ENCODE measurements around the gene EGFLAM.

EGFLAM gene

GRCh38 chr5:38450627-38451026 is 192.3 kb downstream of the EGFLAM start:
- Mint-ChIP-seq H3K4me3 (no peak overlapping the region), H3K4me1 (peaks cover 24% of the 10 kb centered on the region), H3K27me3 (peaks cover 92% of the 10 kb centered on the region), H3K27ac (no peak overlapping the region), H3K9me3 (no peaks in the 10 kb centered on the region)
- DNase-seq = no peak
- ATAC-seq = no peak

DNA sequence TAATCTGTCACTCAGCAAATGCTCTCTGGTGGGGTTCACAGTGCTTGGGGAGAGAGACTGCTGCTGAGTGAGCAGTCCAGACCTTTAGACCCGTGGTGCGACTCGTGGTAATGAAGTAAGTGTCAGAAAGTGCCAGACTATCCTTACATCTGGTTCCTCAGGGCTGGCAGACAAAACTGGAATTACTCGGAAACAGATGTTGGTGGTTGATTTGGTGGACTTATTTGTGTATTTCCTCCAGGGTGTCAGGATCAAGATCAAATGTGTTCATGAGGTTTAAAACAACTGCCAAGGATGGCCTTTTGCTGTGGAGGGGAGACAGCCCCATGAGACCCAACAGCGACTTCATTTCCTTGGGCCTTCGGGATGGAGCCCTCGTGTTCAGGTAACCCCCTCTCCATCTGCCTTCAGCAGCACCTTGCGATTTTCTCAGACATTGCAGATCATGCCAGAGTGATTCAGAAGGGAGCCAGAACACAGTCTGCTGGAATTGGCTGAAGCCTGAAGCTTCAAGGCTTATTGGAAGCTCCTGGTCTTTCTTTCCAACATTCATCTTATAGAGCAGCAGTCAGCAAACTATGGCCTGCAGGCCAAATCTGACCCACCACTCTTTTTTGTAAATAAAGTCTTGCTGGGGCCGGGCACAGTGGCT is 192.8 kb downstream of the EGFLAM start:
- ATAC-seq (no peak), DNase-seq (no peak)
- no peak overlapping the region for H3K4me3 Mint-ChIP-seq
- no peak overlapping the region for H3K27ac Mint-ChIP-seq
- H3K27me3 Mint-ChIP-seq = peaks cover 92% of the 10 kb centered on the region
- no peaks in the 10 kb centered on the region for H3K9me3 Mint-ChIP-seq
- peaks cover 24% of the 10 kb centered on the region for H3K4me1 Mint-ChIP-seq

- Mint-ChIP-seq H3K9me3 (no peaks in the 10 kb centered on the region), H3K27me3 (peaks cover 92% of the 10 kb centered on the region), H3K4me3 (no peak overlapping the region), H3K27ac (no peak overlapping the region), H3K4me1 (peaks cover 24% of the 10 kb centered on the region)
- DNase-seq (no peak), ATAC-seq (no peak)
These were observed 193.8 kb downstream of the EGFLAM start for GRCh38 chr5:38452201-38452600.

DNA sequence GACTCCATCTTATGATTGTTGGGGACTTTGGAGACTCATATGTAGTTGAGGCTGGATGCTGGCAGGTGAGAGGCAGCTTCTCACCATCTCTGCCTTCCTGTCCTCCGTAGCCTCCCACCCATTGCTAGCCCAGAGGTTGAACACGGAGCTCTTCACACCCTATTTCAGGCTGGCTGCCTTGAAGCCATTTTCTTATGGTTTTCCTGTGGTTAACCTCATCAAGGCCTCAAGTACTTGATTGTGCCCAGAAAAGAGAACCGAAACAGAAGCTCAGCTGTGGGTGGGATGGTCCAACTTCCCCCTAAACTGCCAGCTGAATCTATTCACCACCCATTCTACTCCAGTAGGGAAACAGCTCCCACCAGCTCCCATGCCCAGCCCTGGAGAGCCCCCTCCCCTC is 195.1 kb downstream of the EGFLAM start:
- Mint-ChIP-seq H3K27ac (no peak overlapping the region), H3K27me3 (peaks cover 92% of the 10 kb centered on the region), H3K4me1 (peaks cover 24% of the 10 kb centered on the region), H3K4me3 (peak overlapping the region in 1 of 2 donors; percentile 28), H3K9me3 (no peaks in the 10 kb centered on the region)
- ATAC-seq = peak; percentile 98
- peak; percentile 69 to 78 for DNase-seq

DNA sequence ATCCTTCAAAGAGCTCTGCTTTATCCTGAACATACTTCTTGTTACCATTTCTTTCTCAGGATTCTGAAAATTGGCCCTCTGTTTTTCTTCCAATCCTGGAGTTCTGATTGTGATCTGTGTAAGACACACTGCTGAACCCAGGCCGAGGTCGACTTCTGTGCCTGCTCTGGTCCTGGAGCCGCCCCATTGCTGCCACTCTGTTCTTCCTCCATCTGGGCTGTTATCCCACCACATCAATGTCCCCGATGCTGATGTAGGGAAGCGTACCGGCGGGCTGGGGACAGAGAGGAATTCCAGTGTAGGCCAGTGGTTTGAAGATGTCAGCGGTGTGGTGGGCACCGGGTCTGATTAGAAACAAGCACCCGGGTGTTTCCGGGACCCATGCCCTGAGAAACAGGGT is 195.6 kb downstream of the EGFLAM start:
- Mint-ChIP-seq H3K4me1 (peaks cover 24% of the 10 kb centered on the region), H3K27me3 (peaks cover 92% of the 10 kb centered on the region), H3K9me3 (no peaks in the 10 kb centered on the region), H3K4me3 (no peak overlapping the region), H3K27ac (no peak overlapping the region)
- no peak for DNase-seq
- ATAC-seq = peak; percentile 8

DNA sequence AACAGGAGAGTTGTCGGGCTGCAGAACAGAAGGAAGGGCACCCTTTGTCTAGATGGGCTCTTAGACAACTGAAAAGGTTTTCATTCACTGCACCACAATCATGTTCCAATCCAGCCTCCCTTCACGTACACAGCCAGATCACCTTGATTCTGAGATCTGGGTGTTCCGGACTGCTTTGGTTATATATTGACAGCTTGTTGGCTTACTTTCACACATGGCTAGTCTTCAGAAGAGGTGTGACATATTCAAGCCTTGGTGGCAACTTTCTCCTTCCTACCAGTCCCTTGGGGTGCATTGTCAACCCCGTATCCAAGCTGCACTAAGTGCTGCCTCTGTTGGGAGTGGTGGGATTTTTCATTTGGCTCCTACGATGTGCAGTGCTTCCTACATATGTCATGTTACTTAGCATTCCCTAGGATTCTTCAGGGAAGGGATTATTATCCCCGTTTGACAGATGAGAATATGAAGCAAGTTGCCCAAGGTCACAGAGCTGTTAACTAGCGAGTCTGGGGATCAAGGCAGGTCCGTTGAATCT is 197.5 kb downstream of the EGFLAM start:
- Mint-ChIP-seq H3K27me3 (peaks cover 89% of the 10 kb centered on the region), H3K9me3 (no peaks in the 10 kb centered on the region), H3K4me1 (peaks cover 24% of the 10 kb centered on the region), H3K4me3 (no peak overlapping the region), H3K27ac (no peak overlapping the region)
- no peak for DNase-seq
- no peak for ATAC-seq

DNA sequence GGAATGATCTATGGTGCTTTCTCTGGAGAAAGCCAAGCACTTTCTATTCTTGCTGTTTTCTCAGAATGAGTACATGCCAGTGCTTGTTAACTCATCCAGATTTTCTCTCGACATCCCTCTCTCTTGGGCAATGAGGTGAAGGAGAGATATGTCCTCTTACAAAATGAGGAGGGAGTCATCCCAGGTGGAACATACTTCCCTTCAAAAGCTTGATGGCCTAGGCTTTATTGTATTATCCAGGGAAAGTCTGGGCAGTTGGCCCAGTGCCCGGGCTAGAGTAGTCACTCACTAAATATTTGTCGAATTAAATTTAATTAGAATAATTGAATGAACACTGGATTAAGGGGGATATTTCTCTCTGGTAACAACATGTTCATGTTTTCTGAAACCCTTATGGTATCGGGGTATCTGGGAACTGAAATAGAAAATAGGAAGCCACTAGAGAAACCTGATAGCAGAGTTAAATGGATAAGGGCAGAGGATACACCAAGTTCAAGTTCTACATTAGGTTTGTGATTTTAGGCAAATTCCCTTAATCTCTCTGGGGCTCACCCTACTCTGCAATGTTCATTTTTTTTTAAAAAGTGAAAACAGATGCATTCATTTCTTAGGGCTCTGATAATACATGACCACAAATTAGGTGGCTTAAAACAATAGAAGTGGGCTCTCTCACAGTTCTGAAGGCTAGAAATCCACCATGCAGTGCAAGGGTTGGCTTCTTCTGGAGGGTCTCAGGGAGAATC is 198.5 kb downstream of the EGFLAM start:
- Mint-ChIP-seq H3K27ac (no peak overlapping the region), H3K4me1 (peaks cover 24% of the 10 kb centered on the region), H3K9me3 (no peaks in the 10 kb centered on the region), H3K4me3 (no peak overlapping the region), H3K27me3 (peaks cover 84% of the 10 kb centered on the region)
- ATAC-seq (no peak), DNase-seq (no peak)

DNA sequence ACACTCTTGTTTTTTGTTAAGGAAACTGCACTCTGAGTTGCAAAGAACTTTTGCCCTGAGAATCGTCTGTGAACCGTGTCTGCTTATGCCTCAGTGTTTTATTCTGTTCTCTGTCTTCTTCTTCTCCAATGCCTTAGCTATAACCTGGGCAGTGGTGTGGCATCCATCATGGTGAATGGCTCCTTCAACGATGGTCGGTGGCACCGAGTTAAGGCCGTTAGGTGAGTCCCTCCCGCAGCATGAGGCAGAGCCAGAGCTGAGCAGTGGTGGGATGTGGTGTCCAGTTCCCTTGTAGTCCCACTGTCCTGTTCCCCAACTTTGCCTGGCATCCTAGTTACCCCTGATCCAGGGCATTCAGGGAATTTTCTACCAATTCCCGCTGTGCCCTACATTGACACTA is 199.8 kb downstream of the EGFLAM start:
- no peak for ATAC-seq
- H3K4me1 Mint-ChIP-seq = peaks cover 16% of the 10 kb centered on the region

GRCh38 chr5:38462976-38463633 is 204.7 kb downstream of the EGFLAM start:
- DNase-seq = no peak
- no peak for ATAC-seq
- H3K27me3 Mint-ChIP-seq = peaks cover 37% of the 10 kb centered on the region
- no peaks in the 10 kb centered on the region for H3K9me3 Mint-ChIP-seq
- H3K4me3 Mint-ChIP-seq = no peak overlapping the region
- H3K27ac Mint-ChIP-seq = no peak overlapping the region
- no peaks in the 10 kb centered on the region for H3K4me1 Mint-ChIP-seq

More for the DNA sequence above, 199.8 kb downstream of the EGFLAM start:
- Mint-ChIP-seq H3K27me3 (peaks cover 84% of the 10 kb centered on the region), H3K4me3 (no peak overlapping the region), H3K27ac (no peak overlapping the region), H3K9me3 (no peaks in the 10 kb centered on the region)
- no peak for DNase-seq

- no peak overlapping the region for H3K27ac Mint-ChIP-seq
- no peaks in the 10 kb centered on the region for H3K4me1 Mint-ChIP-seq
- ATAC-seq (no peak), DNase-seq (no peak)
- H3K27me3 Mint-ChIP-seq = peaks cover 29% of the 10 kb centered on the region
- H3K4me3 Mint-ChIP-seq = no peak overlapping the region
- H3K9me3 Mint-ChIP-seq = no peaks in the 10 kb centered on the region
These were observed 205.5 kb downstream of the EGFLAM start for GRCh38 chr5:38463634-38464521.

DNA sequence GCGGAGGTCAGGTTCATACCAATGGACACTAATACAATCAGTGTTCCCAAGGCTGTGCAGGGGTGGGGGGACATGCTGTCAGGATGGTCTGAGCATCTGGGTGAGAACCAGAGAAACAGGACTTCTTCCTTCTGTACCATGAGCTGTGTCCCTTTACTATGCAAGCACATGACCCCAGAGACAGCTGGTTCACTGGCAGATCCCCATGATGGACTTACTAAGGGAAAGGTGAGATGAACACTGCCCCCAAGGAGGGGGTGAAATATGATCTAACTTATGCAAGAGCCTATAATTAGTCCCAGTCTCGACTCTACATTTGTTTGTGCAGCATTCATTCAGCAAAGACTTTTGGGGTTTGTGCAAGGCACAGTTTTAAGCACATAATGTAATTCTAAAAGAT is 206.7 kb downstream of the EGFLAM start:
- DNase-seq = no peak
- no peak for ATAC-seq
- H3K9me3 Mint-ChIP-seq = no peaks in the 10 kb centered on the region
- no peak overlapping the region for H3K27ac Mint-ChIP-seq
- H3K4me3 Mint-ChIP-seq = no peak overlapping the region
- no peaks in the 10 kb centered on the region for H3K4me1 Mint-ChIP-seq
- peaks cover 21% of the 10 kb centered on the region for H3K27me3 Mint-ChIP-seq

DNA sequence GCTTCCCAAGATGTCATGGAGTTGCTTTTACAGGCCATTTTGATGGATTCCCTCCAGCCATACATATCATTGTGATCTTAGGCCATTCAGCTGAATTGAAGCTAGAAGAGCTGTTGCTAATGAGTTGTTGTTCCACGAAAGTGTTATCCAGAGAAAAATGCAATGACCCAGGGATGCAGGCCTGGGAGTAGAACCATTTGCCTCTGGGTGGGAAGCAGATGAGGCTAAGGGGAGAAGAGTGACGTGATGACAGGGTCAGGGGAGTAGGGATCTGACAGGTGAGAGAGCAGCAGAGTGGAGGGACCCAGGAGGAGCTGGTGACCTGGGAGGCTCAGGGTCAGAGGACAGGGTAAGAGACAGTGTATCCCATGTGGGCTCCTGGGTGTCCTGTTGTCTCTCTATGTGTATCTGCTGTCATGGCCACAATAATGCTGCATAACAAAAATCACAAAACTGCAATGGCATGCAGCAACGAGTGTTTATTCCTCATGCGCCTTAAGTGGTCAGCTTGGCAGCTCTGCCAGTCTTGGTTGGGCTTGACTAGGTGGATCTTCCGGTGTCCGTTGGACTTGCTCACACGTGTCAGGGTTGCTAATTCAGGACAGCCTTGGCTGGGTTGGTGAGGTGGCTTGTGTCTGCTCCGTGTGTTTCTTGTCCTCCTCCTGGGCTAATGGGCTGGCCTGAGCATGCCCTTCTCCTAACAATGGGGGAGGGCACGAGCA is 207.5 kb downstream of the EGFLAM start:
- Mint-ChIP-seq H3K4me1 (no peaks in the 10 kb centered on the region), H3K27me3 (peaks cover 13% of the 10 kb centered on the region)

GRCh38 chr5:38466424-38467189 is 208.2 kb downstream of the EGFLAM start:
- DNase-seq (no peak), ATAC-seq (no peak)
- no peak overlapping the region for H3K27ac Mint-ChIP-seq
- H3K9me3 Mint-ChIP-seq = no peaks in the 10 kb centered on the region
- H3K4me1 Mint-ChIP-seq = no peaks in the 10 kb centered on the region
- H3K27me3 Mint-ChIP-seq = peaks cover 16% of the 10 kb centered on the region
- no peak overlapping the region for H3K4me3 Mint-ChIP-seq

More for the DNA sequence above, 207.5 kb downstream of the EGFLAM start:
- ATAC-seq (no peak), DNase-seq (no peak)
- no peak overlapping the region for H3K27ac Mint-ChIP-seq
- no peaks in the 10 kb centered on the region for H3K9me3 Mint-ChIP-seq
- H3K4me3 Mint-ChIP-seq = no peak overlapping the region

- no peaks in the 10 kb centered on the region for H3K9me3 Mint-ChIP-seq
- H3K27ac Mint-ChIP-seq = no peak overlapping the region
- H3K27me3 Mint-ChIP-seq = peaks cover 17% of the 10 kb centered on the region
- H3K4me1 Mint-ChIP-seq = no peaks in the 10 kb centered on the region
- no peak overlapping the region for H3K4me3 Mint-ChIP-seq
- ATAC-seq (no peak), DNase-seq (no peak)
These were observed 209.1 kb downstream of the EGFLAM start for GRCh38 chr5:38467353-38468040.
